ENCODE measurements around the gene KIF1A.
"Not testable (repeated sequence)": the region's sequence is repeated elsewhere in the genome, so short reads cannot be mapped to it uniquely, and the experiment has no call there.

- TF ChIP-seq EZH2phosphoT487 (IDR thresholded peaks at IDR 0.05; ENCODE audit: borderline replicate concordance, low read length); CTCF (conservative IDR thresholded peaks at IDR 0.05; ENCODE audit: low read depth, low read length): not testable (repeated sequence)
These were observed 142.0 kb downstream of the KIF1A start for GRCh38 chr2:240678043-240678442.
